Measurements from ENCODE around the gene NOTCH2.

Gene NOTCH2

DNA sequence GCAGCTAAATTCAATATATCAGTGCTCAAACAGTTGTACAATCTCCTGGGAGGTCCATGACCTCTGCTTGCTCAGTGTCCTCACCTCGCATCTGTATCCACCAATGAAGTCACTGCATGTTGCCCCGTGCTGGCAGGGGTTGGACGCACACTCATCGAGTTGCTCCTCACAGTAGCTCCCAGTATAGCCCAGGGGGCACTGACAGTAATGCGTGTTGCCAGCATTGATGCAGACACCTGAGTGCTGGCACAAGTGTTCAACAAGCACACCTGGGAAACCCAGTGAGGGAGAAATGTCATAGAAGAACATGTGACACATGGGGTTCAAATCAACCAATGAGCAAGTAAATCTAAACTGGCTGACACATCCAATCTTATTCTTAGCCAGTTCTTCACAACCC is 132.3 kb downstream of the NOTCH2 start:
- DNase-seq, result no peak

- DNase-seq, result no peak
Observed at GRCh38 chr1:119935915-119936314, 133.5 kb downstream of the NOTCH2 start.

- DNase-seq, result no peak
Observed at GRCh38 chr1:119935373-119935772, 134.1 kb downstream of the NOTCH2 start.

DNA sequence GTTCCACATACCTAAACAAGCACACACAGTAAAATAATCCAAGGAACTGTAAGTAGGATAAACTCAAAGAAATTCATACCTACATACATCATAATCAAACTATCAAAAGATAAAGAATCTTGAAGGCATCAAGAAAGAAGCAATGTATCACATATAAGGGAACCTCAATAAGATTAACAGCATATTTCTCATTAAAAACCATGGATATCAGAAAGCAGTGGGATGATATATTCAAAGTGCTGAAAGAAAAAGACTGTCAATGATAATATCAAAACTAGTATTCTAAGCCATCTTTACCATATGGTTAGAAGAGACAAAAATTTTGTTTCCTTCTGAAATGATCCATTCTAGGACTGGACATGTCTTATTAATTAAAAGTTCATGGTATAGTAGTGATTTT is 136.1 kb downstream of the NOTCH2 start:
- DNase-seq, result no peak

GRCh38 chr1:119929643-119930315 is 139.7 kb downstream of the NOTCH2 start:
- no peak for DNase-seq

DNA sequence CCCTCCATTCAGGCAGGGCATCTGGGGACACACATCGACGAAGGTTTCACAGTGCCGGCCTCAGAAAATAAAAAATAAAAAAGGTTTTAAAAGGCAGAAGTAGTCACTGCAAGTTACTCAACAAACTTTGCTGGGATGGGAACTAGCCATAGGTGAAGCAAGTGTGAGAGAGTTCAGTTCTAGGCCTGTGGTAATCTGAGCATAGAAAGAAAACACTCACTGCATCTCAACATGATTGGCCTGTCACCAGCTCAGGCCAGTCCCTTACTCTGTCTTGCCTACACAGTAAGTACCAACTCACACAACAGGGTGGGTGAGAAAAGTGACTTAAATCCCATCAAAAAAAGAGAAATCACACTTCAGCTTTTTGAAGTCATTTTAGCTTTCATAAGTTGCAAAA is 142.9 kb downstream of the NOTCH2 start:
- DNase-seq, result no peak

- no peak for DNase-seq
Observed at GRCh38 chr1:119924948-119925898, 144.2 kb downstream of the NOTCH2 start.

DNA sequence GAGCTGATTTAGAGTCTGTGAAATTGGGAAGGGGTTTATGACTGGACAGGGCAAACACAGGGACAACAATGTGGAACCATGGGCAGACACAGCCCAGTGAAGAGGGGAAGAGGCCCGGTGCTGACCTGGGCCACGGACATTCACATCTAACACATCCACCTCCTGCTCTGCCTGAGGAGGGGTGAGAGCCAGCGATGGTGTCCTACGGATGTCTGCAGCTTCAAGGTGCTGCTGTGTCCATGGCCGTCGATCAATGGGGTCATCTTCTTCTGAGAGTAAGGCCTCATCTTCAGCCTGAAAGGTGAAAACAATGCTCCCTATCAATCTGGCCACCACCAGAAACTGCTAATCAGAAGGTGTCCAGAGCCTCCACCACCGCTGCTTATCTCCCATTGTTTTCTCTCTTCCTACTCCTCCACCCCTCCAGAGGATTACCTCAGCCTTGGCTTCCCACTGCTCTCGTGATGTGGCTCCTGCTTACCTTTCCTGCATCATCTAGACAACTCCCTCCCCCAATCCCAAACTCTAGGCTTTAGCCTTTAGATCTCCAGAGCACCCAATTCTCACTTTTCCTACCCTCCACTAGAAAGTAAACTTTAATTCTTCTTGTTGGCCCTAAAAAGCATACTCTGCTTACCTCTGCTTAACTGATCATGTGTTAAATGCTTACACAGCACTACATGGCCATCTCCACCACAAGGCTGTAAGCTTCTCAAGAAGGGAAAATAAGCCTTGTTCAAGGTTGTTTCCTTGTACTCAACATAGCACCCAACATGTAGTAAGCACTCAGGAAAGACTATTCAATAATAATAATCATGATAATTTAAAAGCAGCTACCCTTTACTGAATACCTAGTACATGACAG is 149.1 kb downstream of the NOTCH2 start:
- DNase-seq, result no peak

- DNase-seq, result no peak
Observed at GRCh38 chr1:119919241-119919640, 150.2 kb downstream of the NOTCH2 start.

GRCh38 chr1:119918301-119918700 is 151.2 kb downstream of the NOTCH2 start:
- no peak for DNase-seq

- DNase-seq, result no peak
Observed at GRCh38 chr1:119917304-119918055, 152.0 kb downstream of the NOTCH2 start.

DNA sequence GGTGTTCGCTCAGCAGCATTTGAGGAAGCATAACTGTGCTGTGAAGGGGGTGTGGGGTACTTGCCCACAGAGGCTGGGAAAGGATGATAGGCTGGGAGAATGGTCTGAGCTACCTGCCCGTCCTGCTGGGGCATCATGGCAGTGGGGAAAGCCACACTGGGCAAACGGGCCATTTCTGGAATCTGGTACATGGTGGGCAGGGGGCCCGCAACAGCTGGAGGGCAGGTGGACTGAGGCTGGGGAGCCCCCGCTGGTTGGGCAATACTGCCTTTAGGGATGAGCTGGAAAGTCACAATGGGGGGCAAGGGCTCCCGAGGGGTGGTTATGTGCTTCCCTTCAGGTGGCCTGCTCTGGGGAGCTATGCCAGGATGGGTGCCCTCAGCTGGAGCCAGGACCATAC is 153.9 kb downstream of the NOTCH2 start:
- DNase-seq, result no peak

DNA sequence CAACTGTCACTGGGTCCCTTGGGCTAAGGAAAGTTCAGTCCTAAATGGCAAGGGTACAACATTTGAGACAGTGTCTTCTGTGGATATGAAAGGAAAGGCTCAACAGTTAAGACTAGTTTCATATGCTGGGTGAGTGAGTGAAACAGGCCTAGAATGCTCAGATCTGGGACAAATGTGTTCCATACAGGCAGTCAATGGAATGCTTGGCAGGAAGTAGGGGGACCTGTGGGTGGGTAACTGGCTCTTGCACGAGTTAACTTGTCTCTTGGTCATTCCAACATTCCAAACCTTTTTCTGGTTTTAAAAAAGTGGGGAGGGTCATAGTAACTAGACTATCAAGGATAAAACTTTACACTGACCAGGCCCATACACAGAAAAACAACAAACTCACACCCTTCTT is 155.4 kb downstream of the NOTCH2 start:
- DNase-seq, result no peak

GRCh38 chr1:119912963-119913362 is 156.5 kb downstream of the NOTCH2 start:
- DNase-seq, result no peak

DNA sequence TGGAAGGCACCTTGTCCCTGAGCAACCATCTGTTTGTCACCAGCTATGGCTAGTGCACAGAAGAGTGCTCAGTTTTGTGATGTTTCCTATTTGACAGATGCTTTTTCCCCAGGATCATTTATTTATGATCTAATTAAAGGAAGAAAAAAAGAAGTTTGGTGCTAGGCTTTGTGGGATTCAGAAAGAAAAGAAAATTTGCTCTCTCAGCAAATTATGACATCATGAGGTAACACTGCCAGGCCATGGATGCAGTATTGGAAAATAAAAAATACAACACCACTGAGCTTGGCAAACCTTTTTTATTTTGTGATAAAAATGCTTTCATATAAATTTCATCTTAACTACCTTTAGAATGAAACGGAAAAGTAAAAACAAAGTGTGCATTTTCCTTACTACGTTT is 157.7 kb downstream of the NOTCH2 start:
- DNase-seq, result no peak

- no peak for DNase-seq
Observed at GRCh38 chr1:119910618-119911017, 158.8 kb downstream of the NOTCH2 start.

DNA sequence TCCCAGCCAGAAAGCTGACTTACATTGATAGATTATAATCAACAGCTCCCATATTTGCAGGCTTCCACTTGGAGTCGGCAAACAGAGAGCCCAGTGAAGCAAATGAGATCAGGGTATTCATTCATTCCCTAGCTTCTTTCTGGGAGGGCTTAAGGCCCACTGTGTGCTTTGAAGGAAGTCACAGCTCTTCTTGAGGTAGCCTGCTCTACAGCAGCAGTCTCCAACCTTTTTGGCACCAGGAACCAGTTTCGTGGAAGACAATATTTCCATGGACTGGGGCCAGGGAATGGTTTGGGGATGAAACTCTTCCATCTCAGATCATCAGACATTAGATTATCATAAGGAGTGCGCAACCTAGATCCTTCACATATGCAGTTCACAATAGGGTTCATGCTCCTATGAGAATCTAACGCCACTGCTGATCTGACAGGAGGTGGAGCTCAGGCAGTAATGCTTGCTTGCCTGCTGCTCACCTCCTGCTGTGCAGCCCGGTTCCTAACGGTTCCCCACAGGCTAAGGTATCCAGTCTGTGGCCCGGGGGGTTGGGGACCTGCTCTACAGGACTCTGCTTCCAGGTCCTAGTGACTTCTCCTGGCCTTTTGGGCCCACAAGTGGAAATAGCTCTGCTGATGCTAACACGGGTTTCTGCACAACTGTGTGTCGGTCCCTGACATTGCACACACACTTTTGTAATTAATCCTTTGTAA is 159.4 kb downstream of the NOTCH2 start:
- DNase-seq, result no peak

GRCh38 chr1:119908661-119909060 is 160.8 kb downstream of the NOTCH2 start:
- no peak for DNase-seq

GRCh38 chr1:119906927-119907652 is 162.4 kb downstream of the NOTCH2 start:
- no peak for DNase-seq

DNA sequence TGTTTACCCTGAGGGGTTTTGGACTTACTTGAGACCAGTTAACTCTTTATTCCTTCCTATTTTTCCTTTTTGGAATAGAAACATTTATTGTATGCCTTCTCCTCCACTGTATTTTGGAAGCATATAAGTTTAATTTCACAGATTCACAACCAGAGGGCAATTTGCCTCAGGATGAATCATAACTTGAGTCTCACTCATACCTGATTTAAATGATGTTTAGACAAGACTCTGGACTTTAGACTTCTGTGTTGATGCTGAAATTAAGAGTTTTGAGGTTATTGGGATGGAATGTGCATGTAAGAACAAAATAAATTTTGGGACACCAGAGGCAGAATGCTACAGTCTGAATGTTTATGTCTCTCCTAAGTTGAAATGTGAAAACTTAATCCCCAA is 166.0 kb downstream of the NOTCH2 start:
- DNase-seq, result no peak

DNA sequence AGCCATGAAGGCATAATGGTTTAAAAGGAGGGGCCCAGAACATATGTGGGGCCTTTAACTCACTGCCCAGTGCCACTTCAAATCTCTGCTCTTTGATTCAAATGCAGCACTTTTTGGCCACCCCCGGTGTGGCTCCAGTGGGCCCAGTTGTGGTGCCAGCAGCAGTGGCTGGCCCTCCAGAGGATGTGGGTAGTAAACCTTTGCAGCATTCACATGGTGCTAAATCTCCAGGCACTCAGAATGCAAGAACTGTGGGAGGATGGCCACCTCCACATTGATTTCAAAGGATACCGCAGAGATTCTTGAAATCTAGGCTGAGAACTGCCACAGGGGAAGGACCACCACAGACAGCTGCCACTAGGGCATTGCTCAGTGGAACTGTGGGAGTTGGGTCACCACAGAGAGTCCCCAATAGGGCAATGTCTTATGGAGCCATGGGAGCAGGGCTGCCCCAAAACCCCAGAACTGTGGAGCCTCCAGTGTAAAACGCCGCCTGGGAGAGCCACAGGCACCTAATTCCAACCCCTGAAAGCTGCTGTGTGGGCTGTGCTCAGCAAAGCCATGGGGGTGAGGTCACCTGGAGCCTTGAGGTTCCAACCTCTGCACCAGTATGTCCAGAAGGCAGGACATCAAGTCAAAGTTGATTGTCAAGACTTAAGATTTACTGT is 166.6 kb downstream of the NOTCH2 start:
- no peak for DNase-seq

All from bone marrow (tissue), 2 donors.